MM.1S (cell line): ENCODE measurements around the gene NCBP1.

Experiments
- DNase-seq: peaks from one replicate; pipeline ENCODE4 v3.0.0-alpha.2; 2015
- H2AFZ ChIP-seq: fragments of 300-600 bp; sonication (generic); 2 replicates; pipeline ENCODE4 v1.6.0; 2016; ENCODE audit warnings: antibody characterized with exemption, low read length
- H3F3A ChIP-seq: fragments of 300-600 bp; sonication (generic); 2 replicates; pipeline ENCODE4 v1.6.1; 2016; ENCODE audit warnings: mild to moderate bottlenecking, antibody characterized with exemption, low read length, moderate library complexity, mixed read lengths; ENCODE audit not compliant: insufficient read depth
- H3K27ac ChIP-seq: fragments of 300-600 bp; sonication (generic); 2 replicates; pipeline ENCODE4 v1.5.1; 2016; ENCODE audit warnings: mild to moderate bottlenecking, low read length
- H3K27me3 ChIP-seq: fragments of 300-600 bp; sonication (generic); replicated peaks from 2 replicates; pipeline ENCODE4 v1.6.0; 2016; ENCODE audit warnings: low read length; ENCODE audit not compliant: insufficient read depth
- H3K36me3 ChIP-seq: fragments of 300-600 bp; sonication (generic); replicated peaks from 2 replicates; pipeline ENCODE4 v1.6.1; 2016; ENCODE audit warnings: mild to moderate bottlenecking, low read length, mixed read lengths; ENCODE audit not compliant: insufficient read depth
- H3K4me1 ChIP-seq: fragments of 300-600 bp; sonication (generic); 2 replicates; pipeline ENCODE4 v1.6.1; 2016; ENCODE audit warnings: low read length, mixed read lengths
- H3K4me2 ChIP-seq: fragments of 300-600 bp; sonication (generic); 2 replicates; pipeline ENCODE4 v1.6.0; 2016; ENCODE audit warnings: low read depth, low read length
- H3K4me3 ChIP-seq: fragments of 300-600 bp; sonication (generic); 2 replicates; pipeline ENCODE4 v1.5.1; 2016; ENCODE audit warnings: low read length, mixed read lengths
- H3K79me2 ChIP-seq: fragments of 300-600 bp; sonication (generic); 2 replicates; pipeline ENCODE4 v1.6.1; 2016; ENCODE audit warnings: mixed run types, low read length, mixed read lengths
- H3K9ac ChIP-seq: fragments of 300-600 bp; sonication (generic); 2 replicates; pipeline ENCODE4 v1.6.1; 2016; ENCODE audit warnings: low read length, mixed read lengths
- H3K9me2 ChIP-seq: fragments of 300-600 bp; sonication (generic); replicated peaks from 2 replicates; pipeline ENCODE4 v1.6.1; 2016; ENCODE audit warnings: mild to moderate bottlenecking, low read length, mixed read lengths; ENCODE audit not compliant: insufficient read depth
- H3K9me3 ChIP-seq: fragments of 300-600 bp; sonication (generic); replicated peaks from 2 replicates; pipeline ENCODE4 v1.6.1; 2016; ENCODE audit warnings: mild to moderate bottlenecking, low read length, mixed read lengths; ENCODE audit not compliant: insufficient read depth
- H4K20me1 ChIP-seq: fragments of 300-600 bp; sonication (generic); 2 replicates; pipeline ENCODE4 v1.6.1; 2016; ENCODE audit warnings: mild to moderate bottlenecking, low read length, moderate library complexity, mixed read lengths; ENCODE audit not compliant: insufficient read depth
- CTCF ChIP-seq: fragments of 300-600 bp; sonication (generic); IDR thresholded peaks from 2 replicates; pipeline ENCODE4 v1.5.1; 2016; ENCODE audit warnings: antibody characterized with exemption, low read length, mixed read lengths
- EZH2 ChIP-seq: fragments of 300-600 bp; sonication (generic); optimal IDR thresholded peaks from 2 replicates; pipeline ENCODE3; 2017; ENCODE audit warnings: low read depth, mild to moderate bottlenecking, antibody characterized with exemption, low read length, mixed read lengths
- EZH2phosphoT487 ChIP-seq: fragments of 300-600 bp; sonication (generic); IDR thresholded peaks from 2 replicates; pipeline ENCODE4 v1.6.1; 2018; ENCODE audit warnings: antibody characterized with exemption, low read length

The NCBP1 gene

DNA sequence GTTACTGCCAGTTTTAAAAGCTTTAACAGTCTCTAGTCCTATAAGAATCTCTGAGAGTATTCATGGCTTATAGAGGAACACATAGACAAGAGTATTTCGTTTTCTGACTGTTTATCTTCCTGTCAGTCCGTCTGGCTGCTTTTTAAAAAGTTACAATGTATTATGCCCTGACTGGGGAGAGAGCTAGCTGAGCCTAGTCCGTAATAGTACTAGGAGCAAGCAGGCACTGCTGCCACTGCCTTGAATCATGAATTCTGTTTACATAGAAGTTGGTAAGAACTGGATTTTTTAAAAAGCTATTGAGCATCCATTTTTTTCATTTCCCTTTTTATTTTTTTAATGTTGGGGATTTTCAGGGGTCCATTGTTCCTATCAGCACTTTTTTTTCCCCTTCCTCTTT is 37.0 kb downstream of the NCBP1 start:
- Histone ChIP-seq H3K27me3 (no peaks in the 10 kb centered on the region), H3K36me3 (peaks cover 38% of the 10 kb centered on the region), H3K9me3 (no peaks in the 10 kb centered on the region), H3K27ac (no peak overlapping the region), H3K9me2 (no peaks in the 10 kb centered on the region), H3K4me1 (no peaks in the 10 kb centered on the region), H3F3A (no peaks in the 10 kb centered on the region), H4K20me1 (no peaks in the 10 kb centered on the region), H3K4me3 (no peak overlapping the region), H2AFZ (no peak overlapping the region), H3K9ac (no peak overlapping the region), H3K79me2 (peaks cover 5% of the 10 kb centered on the region; the same call in 1 of the 2 replicates), H3K4me2 (no peak overlapping the region)
- TF ChIP-seq CTCF (no peak), EZH2 (no peak), EZH2phosphoT487 (no peak)
- DNase-seq = no peak

DNA sequence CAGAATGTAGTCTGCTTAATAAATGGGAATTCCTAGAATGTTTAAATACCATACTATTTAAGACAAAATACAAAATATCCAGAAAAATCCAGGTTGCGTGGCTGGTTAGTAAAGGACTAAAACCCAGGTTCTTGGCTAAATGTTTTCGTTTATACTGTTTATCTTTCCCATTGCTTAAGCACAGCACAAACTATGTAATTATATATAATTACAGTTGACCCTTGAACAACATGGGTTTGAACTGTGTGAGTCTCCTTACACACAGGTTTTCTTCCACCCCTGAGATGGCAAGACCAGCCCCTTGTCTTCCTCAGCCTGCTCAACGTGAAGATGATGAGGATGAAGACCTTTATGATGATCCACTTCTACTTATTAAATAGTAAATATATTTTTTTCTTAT is 38.8 kb downstream of the NCBP1 start:
- H3K4me3 ChIP-seq = no peak overlapping the region
- H3K27ac ChIP-seq = no peak overlapping the region
- no peaks in the 10 kb centered on the region for H3F3A ChIP-seq
- no peak overlapping the region for H3K9ac ChIP-seq
- H3K36me3 ChIP-seq = peaks cover 32% of the 10 kb centered on the region
- no peak overlapping the region for H2AFZ ChIP-seq
- H3K4me2 ChIP-seq = no peak overlapping the region
- H3K9me3 ChIP-seq = no peaks in the 10 kb centered on the region
- H3K4me1 ChIP-seq = no peaks in the 10 kb centered on the region
- DNase-seq = no peak
- H4K20me1 ChIP-seq = no peaks in the 10 kb centered on the region
- no peak for TF ChIP-seq EZH2
- TF ChIP-seq EZH2phosphoT487 = no peak
- no peak for TF ChIP-seq CTCF
- H3K9me2 ChIP-seq = no peaks in the 10 kb centered on the region
- H3K27me3 ChIP-seq = no peaks in the 10 kb centered on the region
- peaks cover 5% of the 10 kb centered on the region; the same call in 1 of the 2 replicates for H3K79me2 ChIP-seq

DNA sequence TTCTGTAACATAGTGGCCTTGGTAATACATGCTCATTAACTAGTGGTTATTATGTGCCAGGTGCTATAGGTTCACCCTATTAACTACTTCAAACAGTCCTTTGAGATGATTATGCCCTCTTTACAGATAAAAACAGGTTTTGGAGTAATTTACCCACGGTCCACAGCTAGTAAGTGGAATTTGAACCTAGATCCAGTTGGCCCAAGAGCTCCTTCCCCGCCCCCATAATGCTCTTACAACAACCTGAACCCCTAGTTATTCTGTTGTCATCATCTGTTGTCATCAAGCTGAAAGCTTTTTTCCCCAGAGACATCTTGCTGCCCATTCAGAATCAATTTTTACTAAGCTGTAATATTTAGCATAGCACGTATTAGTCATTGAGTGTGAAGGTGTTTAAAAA is 40.3 kb downstream of the NCBP1 start:
- DNase-seq = no peak
- Histone ChIP-seq H2AFZ (no peak overlapping the region), H3K9me2 (no peaks in the 10 kb centered on the region), H4K20me1 (no peaks in the 10 kb centered on the region), H3K4me1 (no peaks in the 10 kb centered on the region), H3K79me2 (peaks cover 9% of the 10 kb centered on the region; the same call in 1 of the 2 replicates), H3K9me3 (no peaks in the 10 kb centered on the region), H3K27me3 (no peaks in the 10 kb centered on the region), H3K9ac (no peak overlapping the region), H3K4me2 (no peak overlapping the region), H3F3A (no peaks in the 10 kb centered on the region), H3K36me3 (peaks cover 29% of the 10 kb centered on the region), H3K4me3 (no peak overlapping the region), H3K27ac (no peak overlapping the region)
- no peak for TF ChIP-seq EZH2
- no peak for TF ChIP-seq CTCF
- no peak for TF ChIP-seq EZH2phosphoT487
